ENCODE results near the gene ECI1.

DNA sequence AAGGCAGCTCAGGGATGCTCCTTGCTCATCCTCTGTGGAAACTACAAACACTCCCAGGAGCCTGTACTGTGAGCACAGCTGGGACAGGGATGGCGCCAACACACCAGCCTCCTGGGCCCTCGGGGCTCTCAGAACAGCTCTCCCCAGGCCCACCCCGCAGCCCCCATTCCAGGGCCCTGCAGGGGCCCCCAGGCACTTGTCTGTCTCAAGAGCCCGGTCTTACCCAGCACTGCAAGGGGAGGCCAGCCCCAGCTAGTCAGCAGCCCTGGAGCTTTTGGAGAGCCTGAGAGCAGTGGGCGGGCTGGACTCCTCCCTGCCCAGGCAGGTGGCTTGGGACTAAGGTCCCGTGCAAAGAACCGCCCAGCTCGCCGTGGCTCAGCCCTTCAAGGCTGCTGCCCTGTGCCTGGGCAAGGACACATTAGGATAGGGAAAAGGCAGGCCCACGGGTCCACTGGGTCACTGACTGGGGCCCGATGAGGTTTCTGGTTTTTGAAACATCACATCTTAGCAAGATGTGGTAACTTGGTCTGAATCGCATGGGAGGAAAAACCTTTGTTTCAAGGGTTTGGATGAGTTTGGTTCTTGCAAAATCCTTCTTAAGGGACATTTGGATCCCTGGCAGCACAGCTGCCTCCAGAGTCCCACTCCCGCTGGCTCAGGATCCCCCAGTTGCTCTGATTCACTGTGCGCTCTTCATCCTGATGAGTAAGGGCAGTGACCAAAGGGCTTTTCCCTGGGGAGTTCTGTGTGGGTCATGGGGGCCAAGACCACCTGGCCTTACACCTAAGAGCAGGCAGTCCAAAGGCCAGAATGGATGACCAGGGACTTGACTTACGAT lies 12.3 kb downstream of the ECI1 start:
- TF ChIP-seq, protein P1, sequence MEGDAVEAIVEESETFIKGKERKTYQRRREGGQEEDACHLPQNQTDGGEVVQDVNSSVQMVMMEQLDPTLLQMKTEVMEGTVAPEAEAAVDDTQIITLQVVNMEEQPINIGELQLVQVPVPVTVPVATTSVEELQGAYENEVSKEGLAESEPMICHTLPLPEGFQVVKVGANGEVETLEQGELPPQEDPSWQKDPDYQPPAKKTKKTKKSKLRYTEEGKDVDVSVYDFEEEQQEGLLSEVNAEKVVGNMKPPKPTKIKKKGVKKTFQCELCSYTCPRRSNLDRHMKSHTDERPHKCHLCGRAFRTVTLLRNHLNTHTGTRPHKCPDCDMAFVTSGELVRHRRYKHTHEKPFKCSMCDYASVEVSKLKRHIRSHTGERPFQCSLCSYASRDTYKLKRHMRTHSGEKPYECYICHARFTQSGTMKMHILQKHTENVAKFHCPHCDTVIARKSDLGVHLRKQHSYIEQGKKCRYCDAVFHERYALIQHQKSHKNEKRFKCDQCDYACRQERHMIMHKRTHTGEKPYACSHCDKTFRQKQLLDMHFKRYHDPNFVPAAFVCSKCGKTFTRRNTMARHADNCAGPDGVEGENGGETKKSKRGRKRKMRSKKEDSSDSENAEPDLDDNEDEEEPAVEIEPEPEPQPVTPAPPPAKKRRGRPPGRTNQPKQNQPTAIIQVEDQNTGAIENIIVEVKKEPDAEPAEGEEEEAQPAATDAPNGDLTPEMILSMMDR (IDR thresholded peaks at IDR 0.05): no peak
- TF ChIP-seq EZH2phosphoT487 (IDR thresholded peaks at IDR 0.05): no peak

Data from neural progenitor cell (in vitro differentiated cells).